ENCODE results near the gene BMPER. TPM values are rescaled to one million over a fixed set of nuclear protein-coding genes. Genes with fewer than 3 reads are reported as not detected.

The BMPER gene
- total and polyA plus RNA-seq, 8 donors = 7.4 to 47.7 (median 39.6) TPM

GRCh38 chr7:34090816-34091215 is 185.5 kb downstream of the BMPER start:
- ATAC-seq = no peak
- no peak for TF ChIP-seq CTCF (IDR thresholded peaks at IDR 0.05)
- Histone ChIP-seq H3K27me3 (no peaks in the 10 kb centered on the region), H3K9me3 (peaks cover 0 to 8% of the 10 kb centered on the region in 2 donors), H3K4me3 (no peak overlapping the region), H3K4me1 (no peaks in the 10 kb centered on the region), H3K36me3 (no peaks in the 10 kb centered on the region), H3K27ac (no peak overlapping the region)
- DNase-seq = no peak
- intact Hi-C loops (cut with DNase I) = no loop called here

GRCh38 chr7:34091321-34091917 is 186.1 kb downstream of the BMPER start:
- Histone ChIP-seq H3K27me3 (no peaks in the 10 kb centered on the region), H3K36me3 (no peaks in the 10 kb centered on the region), H3K4me1 (no peaks in the 10 kb centered on the region), H3K9me3 (peaks cover 0 to 8% of the 10 kb centered on the region in 2 donors), H3K27ac (no peak overlapping the region), H3K4me3 (no peak overlapping the region)
- TF ChIP-seq CTCF (IDR thresholded peaks at IDR 0.05) = peak in 1 of 2 donors; percentile 19
- ATAC-seq (peak; percentile 60), DNase-seq (no peak)
- intact Hi-C loops (cut with DNase I) = no loop called here

GRCh38 chr7:34093276-34093675 is 187.9 kb downstream of the BMPER start:
- TF ChIP-seq CTCF (IDR thresholded peaks at IDR 0.05) = no peak
- Histone ChIP-seq H3K9me3 (peaks cover 0 to 8% of the 10 kb centered on the region in 2 donors), H3K36me3 (no peaks in the 10 kb centered on the region), H3K4me3 (no peak overlapping the region), H3K27me3 (no peaks in the 10 kb centered on the region), H3K27ac (no peak overlapping the region), H3K4me1 (no peaks in the 10 kb centered on the region)
- DNase-seq (no peak), ATAC-seq (no peak)
- intact Hi-C loops (cut with DNase I) = no loop called here

- Histone ChIP-seq H3K36me3 (no peaks in the 10 kb centered on the region), H3K4me1 (no peaks in the 10 kb centered on the region), H3K27me3 (no peaks in the 10 kb centered on the region), H3K9me3 (peaks cover 0 to 8% of the 10 kb centered on the region in 2 donors), H3K4me3 (no peak overlapping the region), H3K27ac (peak overlapping the region in 1 of 2 donors; percentile 11)
- intact Hi-C loops (cut with DNase I) = no loop called here
- ATAC-seq = peak; percentile 76
- TF ChIP-seq CTCF (IDR thresholded peaks at IDR 0.05) = no peak
- peak in 3 of 4 donors; percentile 29 to 58 (median 43) for DNase-seq
These were observed 190.9 kb downstream of the BMPER start for GRCh38 chr7:34096198-34096651.

GRCh38 chr7:34096777-34097176 is 191.4 kb downstream of the BMPER start:
- intact Hi-C loops (cut with DNase I) = no loop called here

More at GRCh38 chr7:34096777-34097176, 191.4 kb downstream of the BMPER start:
- no peak for DNase-seq
- no peak for TF ChIP-seq CTCF (IDR thresholded peaks at IDR 0.05)
- no peak for ATAC-seq
- H3K27ac ChIP-seq = no peak overlapping the region
- no peaks in the 10 kb centered on the region for H3K27me3 ChIP-seq
- H3K36me3 ChIP-seq = no peaks in the 10 kb centered on the region
- H3K4me1 ChIP-seq = no peaks in the 10 kb centered on the region
- no peak overlapping the region for H3K4me3 ChIP-seq
- peaks cover 0 to 8% of the 10 kb centered on the region in 2 donors for H3K9me3 ChIP-seq

Measured in left lung (tissue), 10 donors.